Heart left ventricle (tissue), 16 donors: ENCODE data around the gene STIM1. TPM values are rescaled to one million over a fixed set of nuclear protein-coding genes. Genes with fewer than 3 reads are reported as not detected.

Experiments
- ATAC-seq, 4 donors: fragments of 200-7000 bp; cut with Tn5 transposase; one replicate each; pipeline ENCODE4 v1.9.1; 2020 to 2022; ENCODE audit warnings: moderate library complexity in 4 of 4, mild to moderate bottlenecking in 3 of 4, moderate number of reproducible peaks in 1 of 4
- DNase-seq, 5 donors: peaks; one replicate each; pipeline ENCODE4 v3.0.0-alpha.2; 2020
- H3K27ac ChIP-seq, 12 donors: fragments of 200-600 bp; sonication (generic) in 4 of 12; one replicate each; pipeline versions ENCODE4 v1.5.0 to v1.8.0; 2016 to 2022; ENCODE audit warnings: mild to moderate bottlenecking in 2 of 12
- H3K27me3 ChIP-seq, 9 donors: fragments of 200-600 bp; sonication (generic) in 2 of 9; one replicate each; pipeline versions ENCODE4 v1.5.1 to v1.8.0; 2016 to 2022; ENCODE audit warnings: mild to moderate bottlenecking in 3 of 9
- H3K36me3 ChIP-seq, 9 donors: fragments of 200-600 bp; sonication (generic) in 2 of 9; one replicate each; pipeline versions ENCODE4 v1.5.0 to v1.8.0; 2018 to 2022; ENCODE audit warnings: mild to moderate bottlenecking in 2 of 9
- H3K4me1 ChIP-seq, 12 donors: fragments of 200-600 bp; sonication (generic) in 4 of 12; one replicate each; pipeline versions ENCODE4 v1.5.0 to v1.8.0; 2016 to 2022; ENCODE audit warnings: mild to moderate bottlenecking in 3 of 12
- H3K4me3 ChIP-seq, 12 donors: fragments of 200-600 bp; sonication (generic) in 4 of 12; one replicate each; pipeline versions ENCODE4 v1.5.0 to v1.8.0; 2017 to 2022; ENCODE audit warnings: mild to moderate bottlenecking in 9 of 12, moderate library complexity in 4 of 12
- H3K9me3 ChIP-seq, 12 donors: fragments of 200-600 bp; sonication (generic) in 4 of 12; one replicate each; pipeline versions ENCODE4 v1.5.0 to v1.8.0; 2016 to 2022; ENCODE audit warnings: mild to moderate bottlenecking in 1 of 12
- POLR2A ChIP-seq, 2 donors: fragments of 450-650 bp; IDR thresholded peaks; one replicate each; pipeline ENCODE4 v1.6.1; 2017; ENCODE audit warnings: antibody characterized with exemption in 2 of 2, mild to moderate bottlenecking in 2 of 2, moderate library complexity in 2 of 2
- WGBS, 4 donors: extraction: QIAGEN DNeasy Blood & Tissue Kit in 2 of 4; methylation state at CpG; one replicate each; pipeline versions ENCODE4 v1.1.5 to v1.1.7; 2013 to 2018; 5-methylcytosine and 5-hydroxymethylcytosine counted together
- intact Hi-C, 10 donors: fragments of 100-400 bp; cut with DNase I; formaldehyde crosslinking; loops; one replicate each; pipeline versions ENCODE4 v1.11.1 to v1.14.2; 2022
- polyA plus RNA-seq, 2 donors: library from polyadenylated mRNA; stranded (reverse); fragments of 200-250 nt; gene quantifications; one replicate each; pipeline ENCODE4 v1.2.3, GENCODE V29; 2013
- total RNA-seq, 9 donors: library from RNA; depleted of rRNA in 2 of 9; stranded (reverse); fragments of >200 nt in 2 of 9; fragmentation: NEBNext Ultra II Directional in 3 of 9; extraction: Animal tissue kit (Norgen Biotek cat#: 25700) in 3 of 9; gene quantifications; one replicate each; pipeline versions ENCODE4 v1.1.0 to v1.2.4, GENCODE V29; 2016 to 2023
- TF ChIP-seq, protein P1 (sequence below), 12 donors: fragments of 200-600 bp; sonication (generic) in 4 of 12; IDR thresholded peaks; one replicate each; pipeline versions ENCODE4 v1.5.0 to v1.8.0; 2018 to 2022; ENCODE audit warnings: antibody characterized with exemption in 12 of 12, mild to moderate bottlenecking in 5 of 12
- donor health status: ischemic (EF 13 %, LVEDD 7.1; RV severe dilation, severe dysfunction).
- donor health status: healthy with polysubstance abuse.
- donor health status: DM: no; HTN: yes; CAD: no.
- donor health status: DM: no; HTN: no; CAD: no.
- donor health status: ischemic (EF 25% LVEDD 6.9; RV normal size, moderate dysfunction).
- donor health status: ischemic (EF 25% LVEDD 5.7; RV mildly dilated, moderate dysfunction).
- donor health status: healthy.
- donor health status: DM: yes; HTN: yes; CAD: no.
- donor health status: ischemic (EF 35%, LVEDD 5.7; RV mildly dilated, moderate dysfunction).
- donor health status: nonischemic (EF 11% LVEDD 7.7; RV severe dilation, severe dysfunction).
- donor health status: DM: yes; HTN: yes; CAD: no.
- donor health status: PGD.
- donor health status: ischemic (EF 29% LVEDD 5.4; RV normal size, mild dysfunction).
- donor health status: nonischemic (EF 23%, LVEDD 6.1; RV moderate dilation, normal function).

The STIM1 gene
- total and polyA plus RNA-seq, 11 donors, result 13.2 to 42.9 (median 28.9) TPM

DNA sequence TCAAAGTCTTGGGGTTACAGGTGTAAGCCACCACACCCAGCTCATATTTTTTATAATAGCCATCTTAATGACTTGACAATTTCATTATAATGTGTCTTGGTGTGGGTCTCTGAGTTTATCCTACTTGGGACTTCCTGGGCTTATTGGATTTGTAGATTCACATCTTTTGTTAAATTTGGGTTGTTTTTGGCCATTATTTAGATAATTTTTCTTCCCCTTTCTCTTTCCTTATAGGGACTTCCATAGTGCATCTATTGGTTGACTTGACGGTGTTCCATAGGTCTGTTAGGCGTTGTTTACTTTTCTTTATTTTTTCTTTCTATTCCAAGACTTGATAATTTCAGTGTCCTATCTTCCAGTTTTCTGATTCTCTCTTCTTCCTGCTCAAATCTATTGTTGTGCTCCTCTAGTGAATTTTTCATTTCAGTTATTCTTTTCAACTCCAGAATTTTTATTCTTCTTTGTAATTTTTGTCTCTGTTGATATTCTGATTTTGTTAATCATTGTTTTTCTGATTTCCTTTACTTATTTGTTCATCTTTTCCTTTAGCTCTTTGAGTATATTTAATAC, 284.7 kb downstream of the STIM1 start:
- H3K27ac ChIP-seq, result no peak overlapping the region
- H3K27me3 ChIP-seq, result no peaks in the 10 kb centered on the region
- no peak for TF ChIP-seq POLR2A (IDR thresholded peaks at IDR 0.05)
- TF ChIP-seq, protein P1, sequence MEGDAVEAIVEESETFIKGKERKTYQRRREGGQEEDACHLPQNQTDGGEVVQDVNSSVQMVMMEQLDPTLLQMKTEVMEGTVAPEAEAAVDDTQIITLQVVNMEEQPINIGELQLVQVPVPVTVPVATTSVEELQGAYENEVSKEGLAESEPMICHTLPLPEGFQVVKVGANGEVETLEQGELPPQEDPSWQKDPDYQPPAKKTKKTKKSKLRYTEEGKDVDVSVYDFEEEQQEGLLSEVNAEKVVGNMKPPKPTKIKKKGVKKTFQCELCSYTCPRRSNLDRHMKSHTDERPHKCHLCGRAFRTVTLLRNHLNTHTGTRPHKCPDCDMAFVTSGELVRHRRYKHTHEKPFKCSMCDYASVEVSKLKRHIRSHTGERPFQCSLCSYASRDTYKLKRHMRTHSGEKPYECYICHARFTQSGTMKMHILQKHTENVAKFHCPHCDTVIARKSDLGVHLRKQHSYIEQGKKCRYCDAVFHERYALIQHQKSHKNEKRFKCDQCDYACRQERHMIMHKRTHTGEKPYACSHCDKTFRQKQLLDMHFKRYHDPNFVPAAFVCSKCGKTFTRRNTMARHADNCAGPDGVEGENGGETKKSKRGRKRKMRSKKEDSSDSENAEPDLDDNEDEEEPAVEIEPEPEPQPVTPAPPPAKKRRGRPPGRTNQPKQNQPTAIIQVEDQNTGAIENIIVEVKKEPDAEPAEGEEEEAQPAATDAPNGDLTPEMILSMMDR (IDR thresholded peaks at IDR 0.05), result no peak
- peaks cover 5 to 58% (median 35%) of the 10 kb centered on the region in 9 donors for H3K36me3 ChIP-seq
- H3K9me3 ChIP-seq, result peaks cover 0 to 34% (median 8%) of the 10 kb centered on the region in 12 donors
- intact Hi-C loops, result no loop called here
- WGBS, 4 donors, result 97 to 98% (median 98%) methylated on average over 2 of the region's 2 CpGs
- ATAC-seq (no peak), DNase-seq (no peak)
- H3K4me3 ChIP-seq, result no peak overlapping the region
- no peaks in the 10 kb centered on the region for H3K4me1 ChIP-seq

Other genes starting within 250 kb of the STIM1 start
- gene ART5, start 213.7 kb upstream of the STIM1 start, total RNA-seq, result 1 to 10 TPM in 7 of 9 donors, under 1 TPM in 2; 0.56 to 3.4 (median 1.2) TPM
- gene ART5, start 213.7 kb upstream of the STIM1 start, polyA plus RNA-seq, result under 1 TPM; 0.44 to 0.72 TPM
- 1 to 10 TPM in 3 of 9 donors, under 1 TPM in 5, not detected in 1; 0.33 to 3.3 (median 0.61) TPM for gene ART1, start 210.5 kb upstream of the STIM1 start, total RNA-seq
- gene ART1, start 210.5 kb upstream of the STIM1 start, polyA plus RNA-seq, result not detected
- gene CHRNA10, start 184.3 kb upstream of the STIM1 start, total RNA-seq, result under 1 TPM in 8 of 9 donors, not detected in 1; 0.30 to 0.80 (median 0.47) TPM
- under 1 TPM; 0.43 to 0.57 TPM for gene CHRNA10, start 184.3 kb upstream of the STIM1 start, polyA plus RNA-seq
- 10 to 100 TPM; 36.0 to 77.9 (median 46.2) TPM for gene NUP98, start 58.1 kb upstream of the STIM1 start, total RNA-seq
- gene NUP98, start 58.1 kb upstream of the STIM1 start, polyA plus RNA-seq, result 10 to 100 TPM; 13.2 to 25.4 TPM
- 10 to 100 TPM; 17.6 to 31.7 (median 23.3) TPM for gene PGAP2, start 47.1 kb upstream of the STIM1 start, total RNA-seq
- 10 to 100 TPM; 12.9 to 17.3 TPM for gene PGAP2, start 47.1 kb upstream of the STIM1 start, polyA plus RNA-seq
- 10 to 100 TPM; 17.9 to 69.1 (median 30.1) TPM for gene RHOG, start 14.7 kb upstream of the STIM1 start, total RNA-seq
- gene RHOG, start 14.7 kb upstream of the STIM1 start, polyA plus RNA-seq, result 10 to 100 TPM; 23.0 to 50.4 TPM
- gene RRM1, start 239.1 kb downstream of the STIM1 start, total RNA-seq, result 10 to 100 TPM; 22.8 to 44.7 (median 28.9) TPM
- gene RRM1, start 239.1 kb downstream of the STIM1 start, polyA plus RNA-seq, result 10 to 100 TPM in 1 of 2 donors, 1 to 10 TPM in 1; 4.2 to 25.7 TPM